ENCODE results near the gene UBE2G1.
A peak's percentile ranks its signal among the peaks of the same experiment; 100 is the strongest.

Gene UBE2G1

DNA sequence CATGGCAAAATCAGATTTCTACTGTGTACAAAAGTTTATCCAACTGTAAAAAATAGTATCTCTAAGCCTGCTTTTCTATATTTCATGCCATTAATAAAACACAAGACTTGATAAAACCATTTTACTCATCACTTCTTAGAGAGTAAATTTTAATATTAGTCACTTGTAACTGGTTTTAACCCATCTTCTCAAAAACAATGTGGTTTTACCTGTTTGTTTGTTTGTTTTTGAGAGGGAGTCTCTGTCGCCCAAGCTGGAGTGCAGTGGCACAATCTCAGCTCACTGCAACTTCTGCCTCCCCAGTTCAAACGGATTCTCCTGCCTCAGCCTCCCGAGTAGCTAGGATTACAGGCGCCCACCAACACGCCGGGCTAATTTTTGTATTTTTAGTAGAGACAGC, 32.1 kb downstream of the UBE2G1 start:
- no peak for DNase-seq (ENCODE audit: low read depth)

DNA sequence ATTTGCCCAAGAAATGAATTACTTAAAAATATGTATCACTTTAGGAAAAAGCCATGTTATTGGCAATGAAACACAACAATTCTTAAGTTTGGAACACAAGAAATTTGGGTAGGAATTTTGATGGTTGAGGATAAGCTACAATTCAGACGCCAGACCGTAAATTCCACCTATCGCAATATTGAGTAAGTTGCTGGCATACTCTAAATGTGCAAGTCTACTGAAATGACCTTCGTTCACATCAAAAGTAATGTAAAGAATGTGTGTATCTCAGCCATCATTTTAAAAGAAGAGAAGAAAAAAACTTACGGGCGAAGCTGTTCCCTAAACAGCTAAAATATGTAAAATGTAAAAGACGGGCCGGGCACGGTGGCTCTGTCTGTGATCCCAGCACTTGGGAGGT, 33.4 kb downstream of the UBE2G1 start:
- DNase-seq (ENCODE audit: low read depth), result no peak

GRCh38 chr17:4332296-4332970, 34.0 kb downstream of the UBE2G1 start:
- no peak for DNase-seq (ENCODE audit: low read depth)

- no peak for DNase-seq (ENCODE audit: low read depth)
Observed at GRCh38 chr17:4331614-4332013, 34.9 kb downstream of the UBE2G1 start.

GRCh38 chr17:4329838-4330237, 36.6 kb downstream of the UBE2G1 start:
- peak; percentile 94 for DNase-seq (ENCODE audit: low read depth)

DNA sequence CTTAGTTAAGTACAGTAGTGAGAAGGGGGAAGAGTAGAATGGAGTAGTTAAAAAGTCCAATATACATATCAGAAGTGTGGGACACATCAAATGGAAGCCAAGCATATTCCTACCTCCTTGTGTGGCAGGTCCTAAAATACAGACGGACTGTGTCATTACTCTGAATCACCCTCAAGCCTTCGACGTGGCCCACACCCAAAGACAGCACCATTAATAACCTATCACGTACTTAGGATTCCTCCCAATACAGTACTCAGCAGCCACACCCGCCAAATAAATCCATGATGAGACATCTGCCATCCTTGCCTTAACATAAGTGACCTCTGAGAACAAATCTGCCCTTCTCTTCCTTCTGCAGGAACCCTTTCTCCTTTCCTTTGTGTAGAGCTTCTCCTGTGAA, 38.9 kb downstream of the UBE2G1 start:
- DNase-seq (ENCODE audit: low read depth), result peak; percentile 68

DNA sequence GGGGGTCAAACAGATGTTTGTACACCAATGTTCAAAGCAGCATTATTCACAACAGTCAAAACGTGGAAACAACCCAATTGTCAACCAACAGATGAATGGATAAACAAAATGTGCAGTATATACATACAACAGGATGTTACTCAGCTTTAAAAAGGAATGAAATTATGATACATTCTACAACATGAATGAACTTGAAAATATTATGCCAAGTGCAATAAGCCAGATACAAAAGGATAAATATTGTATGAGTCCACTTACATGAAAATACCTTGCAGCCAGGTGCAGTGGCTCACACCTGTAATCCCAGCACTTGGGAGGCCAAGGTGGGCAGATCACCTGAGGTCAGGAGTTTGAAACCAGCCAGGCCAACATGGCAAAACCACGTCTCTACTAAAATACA, 39.9 kb downstream of the UBE2G1 start:
- DNase-seq (ENCODE audit: low read depth), result no peak

GRCh38 chr17:4326112-4326511, 40.4 kb downstream of the UBE2G1 start:
- DNase-seq (ENCODE audit: low read depth), result no peak

GRCh38 chr17:4324463-4324862, 42.0 kb downstream of the UBE2G1 start:
- no peak for DNase-seq (ENCODE audit: low read depth)

GRCh38 chr17:4319221-4319620, 47.3 kb downstream of the UBE2G1 start:
- no peak for DNase-seq (ENCODE audit: low read depth)

DNA sequence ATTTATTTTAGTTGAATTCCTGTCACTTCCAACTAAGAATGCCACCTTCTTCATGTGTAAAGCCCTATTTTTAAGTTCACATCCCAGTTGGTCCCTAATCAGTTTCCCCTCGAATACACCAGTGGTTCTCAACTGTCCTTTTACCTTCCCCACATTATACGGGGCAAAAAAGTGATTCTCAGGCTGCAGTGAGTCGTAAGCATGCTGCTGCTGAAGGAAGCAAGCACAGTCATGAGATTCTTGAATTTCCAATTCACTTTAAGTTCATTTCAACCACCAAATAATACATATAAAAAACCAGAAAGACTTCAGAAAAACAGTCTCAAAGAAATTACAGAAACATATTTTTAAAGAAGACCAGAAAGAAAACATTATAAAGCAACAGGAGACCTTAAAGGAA, 47.9 kb downstream of the UBE2G1 start:
- peak; percentile 30 for DNase-seq (ENCODE audit: low read depth)

DNA sequence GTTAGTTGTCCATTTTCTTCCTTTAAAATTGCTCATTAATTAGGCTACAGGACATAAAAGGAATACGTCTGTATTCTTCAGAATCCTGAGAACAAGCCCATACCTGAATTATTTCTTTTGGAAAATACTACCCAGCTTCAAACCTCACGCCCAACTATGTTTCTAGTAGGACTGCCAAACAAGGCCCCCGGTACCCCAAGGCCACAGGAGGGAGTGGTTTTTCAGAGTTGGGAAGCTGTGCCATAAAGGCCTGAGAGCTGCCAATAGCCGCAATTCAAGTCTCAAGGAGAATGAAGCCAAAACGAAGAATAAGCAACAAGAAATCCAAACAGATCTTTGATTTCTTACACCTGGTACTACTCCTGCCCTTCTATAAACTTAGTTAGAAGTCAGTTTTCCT, 48.3 kb downstream of the UBE2G1 start:
- DNase-seq (ENCODE audit: low read depth), result no peak

DNA sequence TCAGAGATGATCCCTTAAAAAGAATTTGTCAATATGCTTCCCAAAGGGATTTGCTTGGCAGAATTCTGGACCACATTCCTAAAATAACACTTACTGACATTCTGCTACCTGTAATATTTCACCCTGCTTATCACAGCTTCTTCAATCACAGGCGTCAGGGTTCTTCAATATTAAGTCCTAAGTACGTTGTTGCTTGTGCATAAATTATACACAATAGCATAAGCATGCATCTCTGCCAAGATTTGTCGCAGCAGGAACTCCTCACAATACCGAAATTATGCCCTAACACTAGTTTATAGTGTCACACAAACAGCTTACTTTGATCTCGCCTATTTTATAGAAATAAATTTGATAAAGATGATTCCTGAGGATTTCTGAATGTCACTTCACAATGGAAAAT, 48.9 kb downstream of the UBE2G1 start:
- DNase-seq (ENCODE audit: low read depth), result no peak

DNA sequence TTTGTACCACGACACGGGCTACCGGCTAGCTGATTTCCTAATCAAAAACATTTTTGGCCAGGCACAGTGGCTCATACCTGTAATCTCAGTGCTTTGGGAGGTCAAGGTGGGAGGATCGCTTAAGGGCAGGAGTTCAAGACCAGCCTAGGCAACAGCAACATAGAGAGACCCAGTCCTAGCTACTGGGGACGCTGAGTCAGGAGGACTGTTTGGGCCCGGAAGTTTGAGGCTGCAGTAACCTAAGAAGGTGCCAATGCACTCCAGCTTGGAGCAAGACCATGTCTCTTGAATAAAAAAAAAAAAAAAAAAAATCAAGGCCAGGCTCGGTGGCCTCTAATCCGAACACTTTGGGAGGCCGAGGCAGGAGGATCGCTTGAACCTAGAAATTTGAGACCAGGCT, 49.8 kb downstream of the UBE2G1 start:
- no peak for DNase-seq (ENCODE audit: low read depth)

- DNase-seq (ENCODE audit: low read depth), result no peak
Observed at GRCh38 chr17:4314618-4315017, 51.9 kb downstream of the UBE2G1 start.

GRCh38 chr17:4314179-4314578, 52.3 kb downstream of the UBE2G1 start:
- no peak for DNase-seq (ENCODE audit: low read depth)

DNA sequence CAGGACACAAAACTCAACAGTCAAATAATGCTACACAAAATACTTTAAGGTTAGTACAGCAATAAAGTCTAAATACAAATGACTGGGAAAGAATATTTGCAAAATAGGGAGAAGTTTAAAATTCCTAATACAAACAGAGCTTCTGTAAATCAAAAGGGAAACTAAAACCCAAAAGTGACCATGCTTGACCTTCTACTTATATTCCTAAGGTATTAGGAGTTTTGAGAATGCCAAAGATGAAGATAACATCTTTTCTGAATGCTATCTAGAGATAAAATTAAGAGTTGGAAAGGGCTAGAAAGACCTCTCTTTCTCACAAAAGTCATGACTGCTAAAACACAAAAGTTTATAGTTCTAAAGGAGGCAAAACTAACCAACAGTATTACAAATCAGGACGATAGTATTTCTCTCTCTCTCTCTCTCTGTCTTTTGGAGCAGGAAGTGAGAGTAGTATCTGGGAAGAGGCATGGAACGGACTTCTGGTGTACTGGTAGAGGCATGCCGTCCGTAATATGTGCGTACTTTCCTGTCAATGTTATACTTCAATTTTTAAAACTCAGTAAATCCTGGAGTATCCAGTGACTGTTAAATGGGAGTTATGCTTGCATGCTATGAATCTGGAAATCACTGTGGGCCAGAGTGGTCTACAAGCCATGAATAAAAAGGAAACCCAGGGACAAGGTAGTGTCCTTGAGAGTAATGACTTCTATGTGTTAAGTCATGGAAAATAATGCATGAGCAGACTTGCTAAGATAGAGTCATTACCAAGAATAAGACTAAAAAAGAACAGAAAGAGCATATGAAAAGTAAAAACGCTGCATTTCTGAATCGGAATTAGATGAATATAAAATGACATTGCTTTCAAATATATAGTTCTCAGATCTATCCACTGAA, 53.0 kb downstream of the UBE2G1 start:
- DNase-seq (ENCODE audit: low read depth), result peak; percentile 11

DNA sequence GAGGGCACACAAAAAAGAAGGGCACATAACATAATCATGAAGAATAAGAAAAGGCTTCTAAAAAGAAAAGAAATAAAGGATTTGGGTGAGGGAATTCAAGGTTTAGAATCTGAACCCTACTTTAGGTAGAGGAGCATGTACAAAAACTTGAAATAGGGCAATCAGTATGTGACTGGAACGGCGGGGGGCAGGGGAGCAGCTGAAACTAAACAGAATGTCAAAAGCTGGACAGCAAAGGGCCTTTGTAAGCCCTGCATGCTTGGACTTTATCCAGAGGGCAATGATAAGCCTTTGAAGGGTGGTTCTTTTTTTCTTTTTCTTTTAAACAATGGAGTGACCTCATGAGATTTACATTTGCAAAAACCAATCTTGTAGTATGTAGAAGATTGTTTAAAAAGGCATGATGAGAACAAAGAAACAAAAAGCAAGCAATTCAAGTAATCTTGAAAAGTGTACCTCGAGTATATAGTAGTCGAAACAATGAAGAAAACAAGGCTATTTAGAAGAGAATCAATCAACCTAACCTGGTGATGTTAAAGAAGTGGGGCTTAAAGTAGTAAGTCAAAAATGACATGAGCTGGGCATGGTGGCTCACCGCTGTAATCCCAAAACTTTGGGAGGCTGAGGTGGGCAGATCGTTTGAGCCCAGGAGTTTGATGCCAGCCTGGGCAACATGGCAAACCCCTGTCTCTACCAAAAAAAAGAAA, 56.0 kb downstream of the UBE2G1 start:
- peak; percentile 36 for DNase-seq (ENCODE audit: low read depth)

- DNase-seq (ENCODE audit: low read depth), result no peak
Observed at GRCh38 chr17:4309897-4310296, 56.6 kb downstream of the UBE2G1 start.

GRCh38 chr17:4307179-4307930, 59.1 kb downstream of the UBE2G1 start:
- DNase-seq (ENCODE audit: low read depth), result no peak

DNA sequence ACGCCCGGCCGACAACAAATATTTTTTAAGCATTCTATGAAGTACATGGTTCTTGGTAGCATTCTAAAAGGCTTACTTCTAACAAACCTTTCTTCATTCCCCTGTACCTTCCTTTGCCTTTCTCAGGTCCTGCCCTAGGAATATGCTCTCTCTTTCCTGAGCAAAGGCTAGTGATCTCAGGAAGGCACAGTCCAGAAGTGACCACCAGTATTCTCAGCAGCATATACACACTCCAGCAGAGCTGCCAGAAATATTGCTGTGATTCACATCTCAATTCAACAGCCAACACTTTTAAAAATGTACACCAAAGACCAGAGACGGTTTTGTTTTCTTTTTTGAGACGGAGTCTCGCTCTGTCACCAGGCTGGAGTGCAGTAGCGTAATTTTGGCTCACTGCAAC, 61.3 kb downstream of the UBE2G1 start:
- DNase-seq (ENCODE audit: low read depth), result no peak

GRCh38 chr17:4304417-4305027, 62.0 kb downstream of the UBE2G1 start:
- peak; percentile 33 for DNase-seq (ENCODE audit: low read depth)
